HAP-1 (cell line): ENCODE measurements around the gene PRDX2.
"Not testable (repeated sequence)": the region's sequence is repeated elsewhere in the genome, so short reads cannot be mapped to it uniquely, and the experiment has no call there.

Experiments
- DNase-seq, 2 experiments: peaks; one replicate each; pipeline ENCODE4 v3.0.0-alpha.2; 2016 to 2020; ENCODE audit warnings: low spot score in 2 of 2
- H3K27me3 ChIP-seq: fragments of 250-450 bp; sonication (Bioruptor Pico); 2 replicates; pipeline ENCODE4 v1.5.1; 2020; ENCODE audit warnings: low read depth, mild to moderate bottlenecking, moderate library complexity
- H3K36me3 ChIP-seq: fragments of 250-450 bp; sonication (Bioruptor Pico); replicated peaks from 2 replicates; pipeline ENCODE4 v1.5.1; 2020; ENCODE audit warnings: mild to moderate bottlenecking
- H3K4me1 ChIP-seq: fragments of 250-450 bp; sonication (Bioruptor Pico); 2 replicates; pipeline ENCODE4 v1.5.1; 2020; ENCODE audit warnings: mild to moderate bottlenecking
- H3K4me3 ChIP-seq: fragments of 250-450 bp; sonication (Bioruptor Pico); 2 replicates; pipeline ENCODE4 v1.5.1; 2020; ENCODE audit warnings: mild to moderate bottlenecking, moderate library complexity
- H3K9me3 ChIP-seq: fragments of 250-450 bp; sonication (Bioruptor Pico); 2 replicates; pipeline ENCODE4 v1.5.1; 2020; ENCODE audit warnings: mild to moderate bottlenecking, moderate library complexity
- in situ Hi-C: fragments of 300-500 bp; cut with MboI; formaldehyde crosslinking; loops from 3 replicates; pipeline ENCODE4 v1.14.3; 2020; ENCODE audit warnings: low sequenced_read_pairs, inconsistent platforms, mixed read lengths

The PRDX2 gene

DNA sequence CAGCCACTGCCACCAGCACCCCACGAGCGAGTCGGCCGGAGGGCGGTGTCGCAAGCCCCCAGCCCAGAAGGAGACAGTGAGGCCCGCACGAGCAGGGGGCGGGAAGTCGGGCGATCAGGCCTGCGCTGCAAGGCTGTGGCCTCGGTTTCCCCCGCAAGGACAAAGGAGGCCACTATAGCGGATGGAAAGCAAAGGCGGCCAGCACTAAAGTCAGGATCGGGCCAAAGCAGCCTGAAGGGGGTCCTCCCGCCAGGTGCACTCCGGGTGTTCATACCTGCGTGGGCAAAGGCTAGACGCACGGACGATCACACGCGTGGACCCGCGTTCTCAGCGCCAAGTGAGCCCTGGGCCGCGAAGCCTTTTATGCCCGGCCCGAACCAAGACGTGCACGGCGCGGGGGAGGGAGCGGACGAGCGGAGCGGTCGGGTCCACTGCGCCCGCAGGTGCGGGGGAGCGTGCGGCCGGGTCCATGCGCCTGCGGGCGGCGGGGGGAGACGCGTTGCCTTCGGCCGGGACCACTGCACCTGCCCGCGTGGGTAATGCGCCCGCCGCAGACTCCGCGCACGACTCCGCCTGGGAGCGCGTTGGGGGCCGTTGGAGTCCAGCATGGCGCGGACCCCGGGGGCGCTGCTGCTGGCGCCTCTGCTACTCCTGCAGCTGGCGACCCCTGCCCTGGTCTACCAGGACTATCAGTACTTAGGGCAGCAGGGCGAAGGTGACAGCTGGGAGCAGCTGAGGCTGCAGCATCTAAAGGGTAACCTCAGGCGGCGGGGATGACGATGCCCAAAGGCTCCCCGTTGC, at the start of gene PRDX2, which contains the start of gene THSD8:
Gene PRDX2, minus strand, starts transcription at position 335 of the 801 bp plus-strand sequence. CDS start 539 bp downstream, outside the sequence.
Gene THSD8, plus strand, starts transcription at position 604 of the 801 bp plus-strand sequence. Its CDS starts 3 bp downstream, at position 607.
- in situ Hi-C loops = no loop called here
- Histone ChIP-seq H3K27me3 (no peaks in the 10 kb centered on the region), H3K4me1 (peaks cover 14% of the 10 kb centered on the region), H3K9me3 (no peaks in the 10 kb centered on the region; the same call in 1 of the 2 replicates), H3K36me3 (peaks cover 34% of the 10 kb centered on the region), H3K4me3 (peak within 1 kb of the TSS; percentile 98)
- DNase-seq = peak; percentile 77 to 92

DNA sequence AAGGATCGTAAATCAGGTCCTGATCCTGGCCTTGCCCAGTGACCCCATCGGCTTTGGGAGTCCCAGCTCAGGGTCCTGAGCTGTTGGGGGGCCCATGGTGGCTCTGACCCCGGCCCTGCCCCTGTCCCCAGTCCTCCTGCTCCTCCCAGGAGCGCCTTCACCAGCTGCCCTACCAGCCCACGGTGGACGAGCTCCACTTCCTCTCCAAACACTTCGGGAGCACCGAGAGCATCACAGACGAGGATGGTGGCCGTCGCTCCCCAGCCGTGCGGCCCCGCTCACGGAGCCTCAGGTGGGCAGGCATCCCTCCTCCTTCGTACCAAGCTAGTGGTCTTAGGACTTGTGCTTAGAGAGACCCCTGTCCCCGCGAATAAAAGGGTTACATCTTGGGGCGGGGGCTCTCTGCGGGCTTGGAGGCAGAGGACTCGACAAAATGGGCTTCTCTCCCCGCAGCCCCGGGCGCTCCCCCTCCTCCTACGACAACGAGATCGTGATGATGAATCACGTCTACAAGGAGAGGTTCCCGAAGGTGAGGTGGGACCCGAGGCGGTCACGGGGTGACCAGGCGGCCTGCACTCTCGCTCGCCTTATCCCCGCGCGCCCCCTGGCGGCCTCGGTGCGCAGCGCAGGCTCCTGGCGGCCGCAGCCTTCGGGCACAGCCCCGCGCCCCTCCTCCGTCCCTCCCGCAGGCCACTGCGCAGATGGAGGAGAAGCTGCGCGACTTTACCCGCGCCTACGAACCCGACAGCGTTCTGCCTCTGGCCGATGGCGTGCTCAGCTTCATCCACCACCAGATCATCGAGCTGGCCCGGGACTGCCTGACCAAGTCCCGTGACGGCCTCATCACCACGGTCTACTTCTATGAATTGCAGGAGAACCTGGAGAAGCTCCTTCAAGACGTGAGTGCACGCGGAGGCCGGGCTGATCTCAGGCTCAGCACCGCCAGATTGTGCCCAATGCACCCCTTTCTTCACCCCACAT, 45.8 kb upstream of the PRDX2 start:
- peaks cover 29% of the 10 kb centered on the region for H3K36me3 ChIP-seq
- H3K27me3 ChIP-seq = no peaks in the 10 kb centered on the region
- DNase-seq = peak; percentile 66 to 92
- H3K4me3 ChIP-seq = no peak overlapping the region
- H3K4me1 ChIP-seq = peaks cover 3% of the 10 kb centered on the region; the same call in 1 of the 2 replicates
- H3K9me3 ChIP-seq = no peaks in the 10 kb centered on the region
- in situ Hi-C loops = no loop called here

DNA sequence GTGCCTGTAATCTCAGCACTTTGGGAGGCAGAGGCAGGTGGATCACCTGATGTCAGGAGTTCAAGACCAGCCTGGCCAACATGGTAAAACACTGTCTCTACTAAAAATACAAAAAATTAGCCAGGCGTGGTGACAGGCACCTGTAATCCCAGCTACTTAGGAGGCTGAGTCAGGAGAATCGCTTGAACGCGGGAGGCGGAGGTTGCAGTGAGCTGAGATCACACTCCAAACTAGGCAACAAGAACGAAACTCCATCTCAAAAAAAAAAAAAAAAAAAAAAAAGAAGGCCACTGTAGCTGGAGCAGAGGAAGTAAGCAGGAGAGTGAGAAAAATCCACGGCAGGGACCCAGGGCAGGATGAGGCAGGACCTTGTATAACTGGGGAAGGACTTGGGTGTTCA, 45.0 kb upstream of the PRDX2 start:
- peaks cover 28% of the 10 kb centered on the region for H3K36me3 ChIP-seq
- in situ Hi-C loops, H3K27me3 ChIP-seq, H3K9me3 ChIP-seq, H3K4me1 ChIP-seq, H3K4me3 ChIP-seq, DNase-seq: not testable (repeated sequence)

DNA sequence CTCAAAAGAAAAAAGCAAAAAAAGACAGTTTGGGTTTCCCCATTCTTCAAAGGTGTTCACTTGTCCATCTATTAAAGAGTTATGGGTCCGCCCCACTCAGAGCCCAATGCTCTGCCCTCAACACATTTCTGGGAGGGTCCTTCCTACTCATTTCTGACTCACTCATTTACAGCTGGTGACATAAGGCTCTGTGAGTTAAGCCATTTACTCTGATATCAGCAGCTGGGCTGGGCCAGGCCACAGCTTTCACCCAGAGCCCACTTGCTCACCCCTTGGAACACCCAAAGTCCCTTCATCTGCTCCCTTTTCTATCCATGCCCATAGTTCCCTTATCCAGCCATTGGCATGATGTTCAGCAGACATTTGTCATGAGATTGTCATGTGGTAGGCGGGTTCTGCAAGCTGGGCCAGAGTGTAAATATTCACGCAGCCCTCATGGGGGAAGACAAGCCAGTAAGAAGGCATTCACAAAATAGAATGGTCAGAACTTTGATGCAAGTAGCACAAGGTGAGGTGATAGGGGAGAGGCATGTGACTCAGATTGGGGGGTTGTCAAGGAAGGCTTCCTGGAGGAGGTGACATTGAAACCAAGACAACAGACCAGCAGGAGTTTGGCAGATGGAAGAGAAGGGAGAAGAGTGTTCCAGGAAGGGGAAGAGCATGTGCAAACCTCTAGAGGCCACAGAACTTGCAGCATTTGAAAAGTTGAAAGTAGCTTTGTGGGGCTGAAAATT, 42.6 kb upstream of the PRDX2 start:
- peaks cover 34% of the 10 kb centered on the region for H3K36me3 ChIP-seq
- peaks cover 9% of the 10 kb centered on the region for H3K4me1 ChIP-seq
- in situ Hi-C loops = no loop called here
- H3K27me3 ChIP-seq = no peaks in the 10 kb centered on the region
- H3K9me3 ChIP-seq = no peaks in the 10 kb centered on the region
- H3K4me3 ChIP-seq = no peak overlapping the region
- DNase-seq = no peak

DNA sequence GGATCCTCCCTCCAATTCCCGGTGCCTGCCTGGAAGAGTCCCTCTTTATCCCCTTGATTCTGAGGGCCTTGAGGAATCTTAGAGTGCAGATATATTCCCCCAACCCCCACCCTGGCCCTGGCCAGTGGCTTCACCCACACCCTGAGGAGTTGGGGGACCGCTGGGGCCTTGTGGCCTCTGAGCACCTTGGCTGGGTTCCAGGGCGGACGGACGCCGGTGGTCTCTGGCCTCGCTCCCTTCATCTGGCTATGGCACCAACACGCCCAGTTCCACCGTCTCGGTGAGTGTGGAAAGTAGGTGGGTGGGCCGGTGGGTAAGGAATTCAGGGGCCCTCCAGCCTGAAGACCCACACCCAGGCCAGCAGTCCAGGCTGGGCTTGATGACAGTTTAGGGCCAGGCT, 41.7 kb upstream of the PRDX2 start:
- Histone ChIP-seq H3K36me3 (peaks cover 29% of the 10 kb centered on the region), H3K4me1 (peaks cover 11% of the 10 kb centered on the region), H3K4me3 (no peak overlapping the region), H3K9me3 (no peaks in the 10 kb centered on the region), H3K27me3 (no peaks in the 10 kb centered on the region)
- in situ Hi-C loops = no loop called here
- DNase-seq = no peak

DNA sequence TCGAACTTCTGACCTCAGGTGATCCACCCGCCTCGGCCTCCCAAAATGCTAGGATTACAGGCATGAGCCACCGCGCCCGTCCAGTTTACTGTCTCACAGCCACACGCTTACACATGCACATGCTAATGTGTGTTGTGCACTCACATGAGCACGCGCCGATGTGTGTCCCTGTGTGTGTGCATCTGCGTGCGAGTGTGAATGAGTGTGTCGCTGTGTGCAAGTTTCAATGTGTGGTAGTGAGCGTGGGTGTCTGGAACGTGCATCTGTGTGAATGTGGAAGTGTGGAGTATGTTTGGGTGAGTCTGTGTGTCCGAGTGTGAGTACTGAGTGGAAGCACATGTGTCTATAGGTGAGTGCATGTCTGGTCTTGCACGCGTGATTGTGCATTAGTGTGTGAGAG, 40.9 kb upstream of the PRDX2 start:
- in situ Hi-C loops = no loop called here
- H3K4me1 ChIP-seq = peaks cover 11% of the 10 kb centered on the region
- no peaks in the 10 kb centered on the region for H3K27me3 ChIP-seq
- no peak overlapping the region for H3K4me3 ChIP-seq
- no peaks in the 10 kb centered on the region for H3K9me3 ChIP-seq
- H3K36me3 ChIP-seq = peaks cover 20% of the 10 kb centered on the region
- DNase-seq = no peak

DNA sequence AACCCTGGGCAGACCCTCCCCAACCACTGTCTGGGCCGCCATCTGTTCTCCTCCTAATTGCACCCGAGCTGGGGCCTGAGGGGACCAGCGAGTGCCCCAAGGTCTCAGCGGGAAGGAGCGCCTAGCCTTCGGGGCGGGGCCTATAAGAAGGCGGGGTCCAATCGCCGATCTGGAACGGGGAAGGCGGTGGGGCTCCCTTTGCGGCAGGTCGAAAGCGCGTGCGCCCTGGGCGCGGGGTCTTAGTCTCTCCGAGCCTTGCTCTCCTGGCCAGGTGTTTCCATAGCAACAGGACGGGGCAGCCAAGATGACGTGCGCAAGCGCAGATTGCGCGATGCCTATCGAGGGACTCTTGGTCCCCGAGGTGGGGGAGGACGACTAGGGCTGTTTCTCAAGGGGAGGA, 39.5 kb upstream of the PRDX2 start:
- H3K9me3 ChIP-seq = no peaks in the 10 kb centered on the region
- in situ Hi-C loops = no loop called here
- peaks cover 18% of the 10 kb centered on the region; the same call in 1 of the 2 replicates for H3K36me3 ChIP-seq
- H3K4me1 ChIP-seq = peaks cover 8% of the 10 kb centered on the region
- DNase-seq = peak in 1 of 2 experiments; percentile 20
- H3K4me3 ChIP-seq = no peak overlapping the region
- H3K27me3 ChIP-seq = no peaks in the 10 kb centered on the region

DNA sequence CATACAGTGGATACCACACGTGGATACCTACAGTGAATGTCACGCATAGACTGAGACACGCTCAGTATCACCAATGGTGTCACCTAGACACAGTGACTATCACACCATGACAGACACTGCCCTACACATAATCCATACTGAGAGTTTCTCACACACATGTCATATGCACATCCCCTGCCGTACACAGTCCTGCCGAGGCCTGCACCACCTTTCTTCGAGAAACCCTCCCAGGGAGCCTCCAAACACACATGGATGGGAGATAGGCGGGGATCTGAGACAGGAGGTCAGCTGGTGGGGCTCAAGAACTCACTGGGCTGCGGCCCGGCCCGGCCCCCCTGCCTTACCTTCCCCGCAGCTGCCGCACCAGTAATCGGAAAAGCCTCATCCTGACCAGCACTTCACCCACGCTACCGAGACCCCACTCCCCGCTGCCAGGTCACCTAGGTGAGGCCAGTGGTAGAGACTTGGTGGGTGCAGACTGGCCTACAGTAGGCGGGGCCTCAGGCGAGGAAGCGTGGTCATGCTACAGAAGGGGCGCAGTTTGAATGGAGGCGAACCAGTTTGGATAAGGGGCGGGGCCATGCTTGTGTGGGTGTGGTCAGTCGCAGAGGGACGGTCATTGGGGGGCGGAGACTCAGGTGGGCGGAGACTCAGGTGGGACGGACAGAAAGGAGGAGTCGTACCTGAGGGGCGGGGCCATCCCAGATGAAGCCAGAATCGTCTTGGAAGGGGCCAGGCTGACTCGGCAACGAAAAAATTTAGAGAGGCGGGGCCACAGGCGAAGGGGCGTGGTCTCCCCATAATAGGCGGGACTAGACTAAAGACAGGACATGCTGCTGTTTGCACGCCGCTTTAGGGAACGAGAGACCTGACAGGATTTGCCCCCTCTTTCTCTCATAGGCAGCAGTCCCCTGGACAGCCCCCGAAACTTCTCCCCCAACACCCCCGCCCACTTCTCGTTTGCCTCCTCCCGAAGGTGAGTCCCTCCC, 38.8 kb upstream of the PRDX2 start:
- DNase-seq = peak; percentile 34 to 94
- in situ Hi-C loops = no loop called here
- Histone ChIP-seq H3K36me3 (peaks cover 18% of the 10 kb centered on the region; the same call in 1 of the 2 replicates), H3K9me3 (no peaks in the 10 kb centered on the region), H3K4me1 (peaks cover 11% of the 10 kb centered on the region), H3K4me3 (no peak overlapping the region), H3K27me3 (no peaks in the 10 kb centered on the region)

DNA sequence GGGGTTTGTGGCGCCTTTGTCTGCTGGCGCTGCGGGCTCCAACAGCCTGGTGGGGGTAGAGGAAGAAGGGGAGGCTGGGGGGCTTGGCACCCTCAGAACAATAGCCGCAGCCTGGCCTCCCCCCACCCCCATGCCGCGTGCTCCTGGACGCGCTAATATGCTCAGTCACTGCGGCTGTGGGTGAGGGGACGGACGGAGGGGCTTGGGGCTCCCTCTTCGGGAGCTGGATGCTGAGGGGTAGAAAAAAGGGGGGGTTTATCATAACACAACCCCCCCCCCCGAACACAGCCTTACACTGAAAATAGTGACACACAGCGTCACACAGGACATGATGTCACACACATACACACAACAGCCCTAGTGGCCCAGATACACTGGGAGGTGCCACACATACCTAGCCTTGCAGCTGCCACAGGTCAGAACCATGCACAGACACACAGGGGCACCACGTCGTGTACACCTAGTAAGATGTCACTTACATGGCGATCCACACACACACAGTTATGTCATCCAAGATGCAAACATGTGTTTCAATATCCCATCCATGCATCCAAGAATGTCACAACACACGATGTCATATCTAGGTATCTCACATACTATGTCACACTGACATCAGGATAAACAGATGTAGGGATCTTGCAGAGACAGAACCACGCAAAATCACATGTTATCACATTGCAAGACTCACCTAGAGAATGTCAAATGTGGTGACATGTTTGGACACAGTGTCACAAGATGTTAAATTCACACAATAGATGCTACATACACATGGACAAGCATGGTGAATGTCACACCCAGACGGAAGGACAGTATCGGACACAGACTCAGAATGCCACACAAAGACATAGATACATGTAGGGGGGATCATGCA, 37.5 kb upstream of the PRDX2 start:
- H3K4me3 ChIP-seq = peak overlapping the region; percentile 76
- H3K9me3 ChIP-seq = no peaks in the 10 kb centered on the region
- in situ Hi-C loops = no loop called here
- H3K4me1 ChIP-seq = peaks cover 15% of the 10 kb centered on the region
- H3K36me3 ChIP-seq = peaks cover 18% of the 10 kb centered on the region; the same call in 1 of the 2 replicates
- peak in 1 of 2 experiments; percentile 29 for DNase-seq
- H3K27me3 ChIP-seq = no peaks in the 10 kb centered on the region

DNA sequence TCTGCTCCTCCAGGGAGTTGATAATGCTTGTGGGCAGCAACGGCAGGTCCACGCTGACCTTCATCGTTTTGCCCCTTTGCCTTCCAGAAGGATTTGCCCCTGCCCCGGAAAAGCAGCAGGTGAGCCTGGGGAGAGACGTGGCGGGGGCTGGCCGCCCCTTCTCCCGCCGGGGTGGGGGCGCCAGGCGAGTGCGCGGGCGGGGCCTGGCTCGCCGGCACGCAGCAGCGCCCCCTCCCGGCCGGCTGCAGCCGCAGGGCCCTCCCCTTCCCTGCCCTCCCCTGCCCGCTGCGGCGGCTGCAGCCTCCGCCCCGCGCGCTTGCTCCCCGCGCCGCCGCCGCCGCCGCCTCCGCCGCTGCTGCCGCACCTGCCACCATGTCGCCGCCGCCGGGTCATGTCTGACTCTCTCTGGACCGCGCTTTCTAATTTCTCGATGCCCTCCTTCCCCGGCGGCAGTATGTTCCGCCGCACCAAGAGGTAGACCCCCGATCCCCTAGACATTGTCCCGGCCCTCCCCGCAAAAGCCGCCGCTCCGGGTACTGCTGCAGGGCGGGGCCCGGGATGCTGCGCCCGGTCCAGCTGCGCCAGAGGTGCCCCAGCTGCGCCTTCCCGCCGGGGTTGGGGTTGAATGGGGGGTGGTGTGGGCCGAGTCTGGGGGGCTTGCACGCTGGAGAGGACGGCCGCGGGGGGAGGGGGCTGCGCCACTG, 36.7 kb upstream of the PRDX2 start, which contains the start of gene MAST1:
Gene MAST1, plus strand, starts transcription at position 334 of the 704 bp plus-strand sequence. Its CDS starts 58 bp downstream, at position 392.
- H3K4me3 ChIP-seq = peak within 1 kb of the TSS; percentile 76
- H3K4me1 ChIP-seq = peaks cover 15% of the 10 kb centered on the region
- in situ Hi-C loops = no loop called here
- peak; percentile 48 to 79 for DNase-seq
- H3K36me3 ChIP-seq = peaks cover 10% of the 10 kb centered on the region; the same call in 1 of the 2 replicates
- no peaks in the 10 kb centered on the region for H3K27me3 ChIP-seq
- H3K9me3 ChIP-seq = no peaks in the 10 kb centered on the region

DNA sequence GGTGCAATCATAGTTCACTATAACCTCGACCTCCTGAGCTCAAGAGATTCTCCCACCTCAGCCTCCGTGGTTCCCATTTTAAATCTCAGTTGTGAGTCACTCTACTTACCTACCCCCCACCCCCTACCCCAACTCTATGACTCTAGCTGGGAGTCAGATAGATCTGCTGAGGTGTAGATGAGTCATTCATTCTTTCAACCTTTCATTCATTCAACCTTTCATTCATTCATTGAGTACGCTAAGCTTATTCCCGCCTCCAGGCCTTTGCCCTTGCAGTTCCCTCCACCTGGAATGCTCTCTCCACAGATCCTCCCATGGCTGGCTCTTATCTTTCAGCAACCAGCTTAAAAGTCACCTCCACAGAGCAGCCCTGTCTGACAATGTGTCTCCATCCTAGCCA, 35.6 kb upstream of the PRDX2 start:
- Histone ChIP-seq H3K36me3 (0 out of 2 replicates have a peak, but pooled peaks cover 10% of the 10 kb centered on the region), H3K4me1 (peaks cover 22% of the 10 kb centered on the region), H3K9me3 (no peaks in the 10 kb centered on the region), H3K27me3 (no peaks in the 10 kb centered on the region; the same call in 1 of the 2 replicates), H3K4me3 (no peak overlapping the region)
- no peak for DNase-seq
- in situ Hi-C loops = no loop called here
